ENCODE data around the gene IPO5. TPM values are rescaled to one million over a fixed set of nuclear protein-coding genes. Genes with fewer than 3 reads are reported as not detected.

Gene IPO5
- total RNA-seq, 2 experiments from 2014 or later: 62.2 to 73.3 TPM

GRCh38 chr13:98039261-98039660 lies 85.8 kb downstream of the IPO5 start:
- peaks cover 0 to 2% of the 10 kb centered on the region in 2 experiments for H3K27me3 ChIP-seq (ENCODE audit: control insufficient read depth in 1 of 2, insufficient read depth in 2 of 2, low read length in 2 of 2)
- H3K4me1 ChIP-seq (ENCODE audit: insufficient read depth, low read length): no peaks in the 10 kb centered on the region
- H3K9me3 ChIP-seq (ENCODE audit: control insufficient read depth in 1 of 2, insufficient read depth in 1 of 2, low read length in 2 of 2): no peaks in the 10 kb centered on the region
- H3K27me3 Mint-ChIP-seq: no peaks in the 10 kb centered on the region
- intact Hi-C loops (cut with DNase I, micrococcal nuclease): no loop called here
- no peak overlapping the region for H3K27ac Mint-ChIP-seq
- H3K4me3 Mint-ChIP-seq: no peak overlapping the region
- no peaks in the 10 kb centered on the region for H3K36me3 Mint-ChIP-seq (ENCODE audit: low read depth)
- no peak overlapping the region for H3K4me3 ChIP-seq (ENCODE audit: low read length)
- no peaks in the 10 kb centered on the region for H3K4me1 Mint-ChIP-seq (ENCODE audit: low read depth)
- POLR2A ChIA-PET: no interaction called here
- H3K9me3 Mint-ChIP-seq: no peaks in the 10 kb centered on the region
- ATAC-seq (ENCODE audit: poor library complexity): no peak
- H3K27ac ChIP-seq (ENCODE audit: low read depth in 1 of 2, low read length in 2 of 2): no peak overlapping the region
- TF ChIP-seq, protein P1, sequence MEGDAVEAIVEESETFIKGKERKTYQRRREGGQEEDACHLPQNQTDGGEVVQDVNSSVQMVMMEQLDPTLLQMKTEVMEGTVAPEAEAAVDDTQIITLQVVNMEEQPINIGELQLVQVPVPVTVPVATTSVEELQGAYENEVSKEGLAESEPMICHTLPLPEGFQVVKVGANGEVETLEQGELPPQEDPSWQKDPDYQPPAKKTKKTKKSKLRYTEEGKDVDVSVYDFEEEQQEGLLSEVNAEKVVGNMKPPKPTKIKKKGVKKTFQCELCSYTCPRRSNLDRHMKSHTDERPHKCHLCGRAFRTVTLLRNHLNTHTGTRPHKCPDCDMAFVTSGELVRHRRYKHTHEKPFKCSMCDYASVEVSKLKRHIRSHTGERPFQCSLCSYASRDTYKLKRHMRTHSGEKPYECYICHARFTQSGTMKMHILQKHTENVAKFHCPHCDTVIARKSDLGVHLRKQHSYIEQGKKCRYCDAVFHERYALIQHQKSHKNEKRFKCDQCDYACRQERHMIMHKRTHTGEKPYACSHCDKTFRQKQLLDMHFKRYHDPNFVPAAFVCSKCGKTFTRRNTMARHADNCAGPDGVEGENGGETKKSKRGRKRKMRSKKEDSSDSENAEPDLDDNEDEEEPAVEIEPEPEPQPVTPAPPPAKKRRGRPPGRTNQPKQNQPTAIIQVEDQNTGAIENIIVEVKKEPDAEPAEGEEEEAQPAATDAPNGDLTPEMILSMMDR (IDR thresholded peaks at IDR 0.05): no peak
- no peak for DNase-seq
- no peaks in the 10 kb centered on the region for H3K36me3 ChIP-seq (ENCODE audit: insufficient read depth, low read length)
- CTCF ChIA-PET: no interaction called here

- Histone ChIP-seq H3K36me3 (ENCODE audit: insufficient read depth, low read length) (no peaks in the 10 kb centered on the region), H3K4me1 (ENCODE audit: insufficient read depth, low read length) (no peaks in the 10 kb centered on the region), H3K27me3 (ENCODE audit: control insufficient read depth in 1 of 2, insufficient read depth in 2 of 2, low read length in 2 of 2) (peaks cover 0 to 2% of the 10 kb centered on the region in 2 experiments), H3K4me3 (ENCODE audit: low read length) (no peak overlapping the region), H3K9me3 (ENCODE audit: control insufficient read depth in 1 of 2, insufficient read depth in 1 of 2, low read length in 2 of 2) (no peaks in the 10 kb centered on the region), H3K27ac (ENCODE audit: low read depth in 1 of 2, low read length in 2 of 2) (no peak overlapping the region)
- H3K4me3 Mint-ChIP-seq: no peak overlapping the region
- DNase-seq: no peak
- no peak overlapping the region for H3K27ac Mint-ChIP-seq
- H3K9me3 Mint-ChIP-seq: no peaks in the 10 kb centered on the region
- no peaks in the 10 kb centered on the region for H3K36me3 Mint-ChIP-seq (ENCODE audit: low read depth)
- POLR2A ChIA-PET: no interaction called here
- intact Hi-C loops (cut with DNase I, micrococcal nuclease): no loop called here
- H3K27me3 Mint-ChIP-seq: no peaks in the 10 kb centered on the region
- no peaks in the 10 kb centered on the region for H3K4me1 Mint-ChIP-seq (ENCODE audit: low read depth)
- CTCF ChIA-PET: no interaction called here
- ATAC-seq (ENCODE audit: poor library complexity): no peak
- TF ChIP-seq, protein P1 (IDR thresholded peaks at IDR 0.05): no peak
Observed at GRCh38 chr13:98039964-98040363, 86.5 kb downstream of the IPO5 start.

GRCh38 chr13:98041081-98041820 lies 87.8 kb downstream of the IPO5 start:
- Mint-ChIP-seq H3K4me1 (ENCODE audit: low read depth) (no peaks in the 10 kb centered on the region), H3K4me3 (no peak overlapping the region), H3K27me3 (no peaks in the 10 kb centered on the region), H3K9me3 (no peaks in the 10 kb centered on the region), H3K27ac (no peak overlapping the region), H3K36me3 (ENCODE audit: low read depth) (no peaks in the 10 kb centered on the region)
- Histone ChIP-seq H3K9me3 (ENCODE audit: control insufficient read depth in 1 of 2, insufficient read depth in 1 of 2, low read length in 2 of 2) (no peaks in the 10 kb centered on the region), H3K4me3 (ENCODE audit: low read length) (no peak overlapping the region), H3K27ac (ENCODE audit: low read depth in 1 of 2, low read length in 2 of 2) (no peak overlapping the region), H3K4me1 (ENCODE audit: insufficient read depth, low read length) (no peaks in the 10 kb centered on the region), H3K27me3 (ENCODE audit: control insufficient read depth in 1 of 2, insufficient read depth in 2 of 2, low read length in 2 of 2) (no peaks in the 10 kb centered on the region), H3K36me3 (ENCODE audit: insufficient read depth, low read length) (no peaks in the 10 kb centered on the region)
- POLR2A ChIA-PET: no interaction called here
- CTCF ChIA-PET: no interaction called here
- intact Hi-C loops (cut with DNase I, micrococcal nuclease): no loop called here
- TF ChIP-seq, protein P1 (IDR thresholded peaks at IDR 0.05): no peak
- ATAC-seq (ENCODE audit: poor library complexity) (no peak), DNase-seq (no peak)
